Measurements from ENCODE around the gene DNASE1.
"Not testable (repeated sequence)": the region's sequence is repeated elsewhere in the genome, so short reads cannot be mapped to it uniquely, and the experiment has no call there.

The DNASE1 gene

GRCh38 chr16:3641801-3642396 lies 12.6 kb upstream of the DNASE1 start:
- no peak for DNase-seq

GRCh38 chr16:3642397-3643094 lies 11.9 kb upstream of the DNASE1 start:
- no peak for DNase-seq

GRCh38 chr16:3643095-3643730 lies 11.3 kb upstream of the DNASE1 start:
- DNase-seq: no peak

- DNase-seq: no peak
These were observed 9.4 kb upstream of the DNASE1 start for GRCh38 chr16:3645108-3645503.

- no peak for DNase-seq
These were observed 8.8 kb upstream of the DNASE1 start for GRCh38 chr16:3645504-3646347.

GRCh38 chr16:3646348-3646920 lies 8.1 kb upstream of the DNASE1 start:
- no peak for DNase-seq

- no peak for DNase-seq
These were observed 3.7 kb upstream of the DNASE1 start for GRCh38 chr16:3650631-3651265.

GRCh38 chr16:3651461-3652372 lies 2.8 kb upstream of the DNASE1 start:
- no peak for DNase-seq

GRCh38 chr16:3652373-3653195 lies 1.9 kb upstream of the DNASE1 start:
- DNase-seq: no peak

GRCh38 chr16:3655030-3655395 lies 522 bp downstream of the DNASE1 start:
- no peak for DNase-seq

- DNase-seq: no peak
These were observed 1.1 kb downstream of the DNASE1 start for GRCh38 chr16:3655396-3656159.

GRCh38 chr16:3656160-3656490 lies 1.6 kb downstream of the DNASE1 start:
- not testable (repeated sequence) for DNase-seq

GRCh38 chr16:3656491-3657468 lies 2.3 kb downstream of the DNASE1 start:
- no peak for DNase-seq

GRCh38 chr16:3659251-3659650 lies 4.8 kb downstream of the DNASE1 start:
- no peak for DNase-seq

- no peak for DNase-seq
These were observed 6.8 kb downstream of the DNASE1 start for GRCh38 chr16:3661311-3661710.

- DNase-seq: no peak
These were observed 7.4 kb downstream of the DNASE1 start for GRCh38 chr16:3661922-3662321.

- DNase-seq: no peak
These were observed 8.1 kb downstream of the DNASE1 start for GRCh38 chr16:3662601-3663000.

GRCh38 chr16:3664187-3664896 lies 9.9 kb downstream of the DNASE1 start:
- DNase-seq: no peak
